SK-N-DZ (cell line): ENCODE results near the gene CALCR.

ENCODE experiments used
- DNase-seq: peaks from one replicate; pipeline ENCODE4 v3.0.0-alpha.2; 2015; ENCODE audit warnings: low spot score

Gene CALCR

GRCh38 chr7:93448176-93448575, 126.3 kb downstream of the CALCR start:
- DNase-seq, result no peak

DNA sequence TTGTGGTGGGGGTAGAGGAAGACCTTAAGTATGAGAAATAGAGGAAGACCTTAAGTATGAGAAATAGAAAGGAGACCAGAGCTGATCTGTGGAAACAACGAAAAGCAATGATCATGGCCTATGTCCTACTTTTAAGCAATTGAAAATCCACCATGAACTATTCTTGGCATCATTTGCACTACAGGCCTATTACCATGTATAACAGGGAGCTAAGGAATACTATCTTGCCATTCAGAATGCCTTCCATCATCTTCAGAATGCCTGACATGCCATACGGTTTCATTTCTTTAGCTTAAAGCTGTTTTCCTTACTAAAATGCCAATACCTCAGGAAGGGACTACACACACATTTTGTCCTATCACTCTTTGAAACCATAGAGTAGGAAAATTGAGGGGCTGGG, 127.0 kb downstream of the CALCR start:
- DNase-seq, result no peak

- peak; percentile 43 for DNase-seq
These were observed 131.9 kb downstream of the CALCR start for GRCh38 chr7:93442478-93443224.

GRCh38 chr7:93435791-93436190, 138.7 kb downstream of the CALCR start:
- DNase-seq, result no peak

DNA sequence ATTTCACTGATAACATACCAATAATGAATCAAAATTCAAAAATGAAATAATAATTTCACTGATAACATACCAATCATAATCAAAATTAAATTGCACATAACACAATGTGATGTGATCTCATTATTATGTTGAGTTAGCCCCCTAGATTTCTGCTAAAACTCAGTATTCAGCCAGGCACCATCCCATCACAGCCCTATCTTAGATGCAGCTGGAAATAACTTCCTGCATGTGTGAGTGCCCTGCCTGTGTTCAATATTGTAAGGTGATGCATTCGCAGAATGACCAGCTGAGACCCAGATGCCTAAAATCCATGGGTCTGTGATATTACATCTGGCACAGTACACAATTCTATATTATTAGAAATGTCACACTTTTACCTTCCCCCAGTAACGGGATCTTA, 142.4 kb downstream of the CALCR start:
- DNase-seq, result no peak

GRCh38 chr7:93430917-93431588, 143.5 kb downstream of the CALCR start:
- no peak for DNase-seq

GRCh38 chr7:93429563-93429962, 145.0 kb downstream of the CALCR start:
- no peak for DNase-seq

DNA sequence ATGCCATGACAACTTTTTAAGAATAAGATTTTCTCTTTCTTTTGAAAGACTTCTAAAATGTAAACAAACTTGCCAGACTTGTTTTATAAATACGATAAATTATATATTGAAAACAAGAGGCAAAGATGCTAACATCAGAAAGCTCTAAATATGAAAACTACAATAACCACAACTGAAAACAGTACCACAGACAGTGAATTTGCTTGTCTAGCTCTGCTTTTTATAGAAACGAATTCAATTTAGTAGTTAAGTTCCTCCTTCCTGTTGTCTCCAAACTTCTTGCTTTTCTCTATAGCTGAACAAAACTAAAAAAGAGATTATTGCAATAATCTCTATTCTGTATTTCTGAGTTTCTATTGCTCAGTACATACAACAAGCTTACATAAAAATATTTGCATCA, 147.4 kb downstream of the CALCR start:
- DNase-seq, result no peak

DNA sequence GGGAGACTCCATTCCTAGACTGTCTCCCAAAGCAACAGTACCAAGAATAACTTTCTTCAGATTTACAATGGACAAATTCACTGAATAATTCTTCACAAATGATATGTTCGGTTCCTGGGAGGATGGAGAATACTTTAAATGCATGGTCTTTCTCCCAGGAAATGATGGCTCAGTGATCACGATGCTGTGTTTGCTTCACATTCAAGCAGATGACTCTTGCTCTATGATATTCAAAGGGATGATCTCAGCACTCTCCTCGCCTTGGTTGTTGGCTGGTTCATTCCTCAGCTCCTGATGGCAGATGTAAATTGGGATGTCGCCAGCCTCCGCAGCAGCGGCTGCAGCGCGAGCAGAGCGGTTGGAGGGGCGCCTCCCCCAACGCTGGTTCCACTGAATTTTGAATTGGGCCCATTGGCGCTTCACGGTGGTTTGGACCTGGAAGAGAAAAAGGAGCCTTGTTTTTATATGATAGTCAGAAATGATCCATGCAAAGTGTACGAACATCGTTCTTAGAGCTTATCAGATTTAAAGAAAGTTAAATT, 148.3 kb downstream of the CALCR start:
- DNase-seq, result no peak

GRCh38 chr7:93414574-93414973, 159.9 kb downstream of the CALCR start:
- DNase-seq, result no peak

GRCh38 chr7:93409324-93409723, 165.2 kb downstream of the CALCR start:
- DNase-seq, result no peak

DNA sequence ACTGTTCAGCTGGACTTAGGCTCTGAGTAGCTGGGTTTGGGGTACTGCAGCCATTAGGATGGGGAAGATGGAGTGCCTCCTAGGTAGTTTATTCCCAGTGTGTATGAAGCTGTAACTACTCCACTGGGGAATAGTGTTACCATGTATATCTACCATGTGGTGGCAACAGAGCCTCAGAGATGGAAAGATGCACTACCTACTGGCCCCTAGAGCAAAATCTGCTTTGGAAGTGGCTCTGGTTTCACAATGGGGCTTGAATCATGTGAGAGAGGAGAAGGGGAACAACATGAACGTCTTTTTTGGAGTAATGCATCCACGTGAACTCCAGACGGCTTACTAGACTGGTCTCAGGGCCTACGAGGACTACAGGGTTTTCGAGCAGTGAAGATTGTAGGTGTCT, 167.3 kb downstream of the CALCR start:
- no peak for DNase-seq

DNA sequence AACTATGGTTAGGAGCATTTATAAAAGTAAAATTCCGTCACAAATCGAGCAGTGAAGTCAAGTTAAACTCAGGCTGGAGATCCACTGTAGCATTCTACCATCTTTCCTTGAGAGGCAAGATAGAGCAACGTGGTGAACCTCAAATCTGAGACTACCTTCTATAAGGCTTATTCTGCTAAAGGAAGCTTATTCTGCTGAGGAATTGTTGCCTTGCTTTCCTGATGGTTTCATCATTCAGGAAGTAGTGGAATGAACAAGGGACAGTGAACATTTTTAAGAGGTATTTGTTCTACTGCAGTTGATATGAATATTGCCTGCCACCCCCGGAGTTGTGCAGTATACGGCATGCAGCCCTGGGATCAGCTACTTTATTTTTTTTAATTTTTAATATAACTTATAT, 171.6 kb downstream of the CALCR start:
- no peak for DNase-seq

- DNase-seq, result no peak
These were observed 174.9 kb downstream of the CALCR start for GRCh38 chr7:93399642-93400041.

- no peak for DNase-seq
These were observed 181.5 kb downstream of the CALCR start for GRCh38 chr7:93392984-93393383.

GRCh38 chr7:93390660-93391059, 183.9 kb downstream of the CALCR start:
- DNase-seq, result no peak

DNA sequence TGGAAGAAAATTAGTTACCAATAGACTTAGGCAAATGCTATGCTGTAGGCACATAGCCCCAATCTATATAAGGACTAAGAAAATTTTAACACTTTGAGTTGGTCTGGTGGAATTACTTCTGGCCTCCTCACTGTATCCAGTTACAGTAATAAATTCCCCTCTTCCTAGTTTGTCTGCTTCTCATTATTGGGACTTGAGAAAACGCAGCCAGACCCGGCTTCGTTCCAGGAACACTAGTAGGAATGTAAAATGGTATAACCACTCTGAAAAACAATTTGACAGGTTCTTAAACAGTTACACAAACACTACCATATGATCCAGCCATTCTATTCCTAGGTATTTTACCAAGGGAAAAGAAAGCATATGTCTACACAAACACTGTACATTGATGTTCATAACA, 192.2 kb downstream of the CALCR start:
- no peak for DNase-seq

DNA sequence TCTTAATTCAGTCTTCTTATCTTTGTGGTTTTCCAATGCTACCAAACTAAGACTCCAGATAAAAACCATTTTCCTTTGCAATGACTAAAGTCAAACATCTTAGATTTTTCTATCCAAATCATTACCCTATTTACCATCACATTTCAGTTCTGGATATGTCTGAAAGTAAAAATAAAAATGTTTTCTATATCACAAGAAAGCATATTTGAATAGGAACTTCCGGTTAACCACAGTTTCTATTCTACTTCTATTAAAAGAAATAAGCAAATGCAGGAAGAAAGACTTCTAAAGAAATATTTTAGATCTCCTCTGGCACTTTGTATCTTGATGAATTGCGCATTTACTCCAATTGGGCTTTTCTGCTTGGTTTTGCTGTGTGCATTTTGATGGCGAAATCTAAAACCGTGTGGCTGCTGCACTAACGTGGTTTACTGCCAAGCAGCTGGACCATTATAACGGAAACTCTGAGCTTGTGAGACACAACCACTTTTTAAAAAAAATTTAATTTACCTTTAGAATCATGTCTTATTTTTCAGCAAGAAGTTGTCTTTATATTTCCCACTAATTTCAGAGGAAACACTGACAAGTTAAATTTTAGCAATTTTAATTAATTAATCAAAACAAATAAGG, 196.3 kb downstream of the CALCR start:
- DNase-seq, result no peak

GRCh38 chr7:93375603-93376002, 198.9 kb downstream of the CALCR start:
- no peak for DNase-seq
